Tibial nerve (tissue), 4 donors: ENCODE results near the gene OR10H3. TPM values are rescaled to one million over a fixed set of nuclear protein-coding genes. Genes with fewer than 3 reads are reported as not detected.

Experiments used
- total RNA-seq, 4 donors: library from RNA; depleted of rRNA; stranded (reverse); fragments of >200 nt; gene quantifications; one replicate each; pipeline ENCODE4 v1.1.0, GENCODE V29; 2016

OR10H3 gene
- total RNA-seq, 4 donors from 2014 or later: not detected

Other genes with a start within 250 kb of the OR10H3 start
- under 1 TPM in 1 of 4 donors, not detected in 3; 0.30 TPM for gene CYP4F22, start 229.5 kb upstream of the OR10H3 start, total RNA-seq
- not detected for gene CYP4F8, start 122.8 kb upstream of the OR10H3 start, total RNA-seq
- gene CYP4F3, start 97.1 kb upstream of the OR10H3 start, total RNA-seq: 10 to 100 TPM in 2 of 4 donors, 1 to 10 TPM in 1, not detected in 1; 3.3 to 19.7 (median 13.0) TPM
- 10 to 100 TPM; 12.6 to 62.0 (median 50.4) TPM for gene CYP4F12, start 64.9 kb upstream of the OR10H3 start, total RNA-seq
- not detected for gene OR10H2, start 10.0 kb upstream of the OR10H3 start, total RNA-seq
- gene OR10H5, start 49.7 kb downstream of the OR10H3 start, total RNA-seq: not detected
- not detected for gene OR10H1, start 77.7 kb downstream of the OR10H3 start, total RNA-seq
- gene CYP4F2, start 160.1 kb downstream of the OR10H3 start, total RNA-seq: not detected
- 1 to 10 TPM in 3 of 4 donors, not detected in 1; 2.5 to 3.3 (median 3.1) TPM for gene CYP4F11, start 196.5 kb downstream of the OR10H3 start, total RNA-seq
- gene OR10H4, start 211.0 kb downstream of the OR10H3 start, total RNA-seq: not detected